Activated T-helper 17 cell treated with anti-CD3 and anti-CD28 coated beads, Interleukin-2, amount 50 U/mL, for 72 hours (primary cell): Measurements from ENCODE around the gene SEH1L. TPM values are rescaled to one million over a fixed set of nuclear protein-coding genes. Genes with fewer than 3 reads are reported as not detected.
"Not testable (repeated sequence)": the region's sequence is repeated elsewhere in the genome, so short reads cannot be mapped to it uniquely, and the experiment has no call there.

Experiments used
- ATAC-seq: fragments of 150-1000 bp; cut with Tn5 transposase; replicated peaks from 2 replicates; pipeline ENCODE4 v1.10.0; 2021; ENCODE audit warnings: mild to moderate bottlenecking, moderate library complexity
- H3K27ac Mint-ChIP-seq: one replicate; pipeline ENCODE4 v1.8.0; 2022; ENCODE audit warnings: mixed read lengths
- H3K27me3 Mint-ChIP-seq: one replicate; pipeline ENCODE4 v1.8.0; 2022; ENCODE audit warnings: mixed read lengths
- H3K36me3 Mint-ChIP-seq: one replicate; pipeline ENCODE4 v1.8.0; 2022; ENCODE audit warnings: low read depth, mild to moderate bottlenecking, mixed read lengths
- H3K4me1 Mint-ChIP-seq: one replicate; pipeline ENCODE4 v1.8.0; 2022; ENCODE audit warnings: mixed read lengths
- H3K4me3 Mint-ChIP-seq: one replicate; pipeline ENCODE4 v1.8.0; 2022; ENCODE audit warnings: mild to moderate bottlenecking, mixed read lengths
- H3K9me3 Mint-ChIP-seq: one replicate; pipeline ENCODE4 v1.8.0; 2022; ENCODE audit warnings: mixed read lengths
- total RNA-seq, 2 donors: library from RNA; stranded (reverse); gene quantifications; one replicate each; pipeline ENCODE4 v1.2.3, GENCODE V29; 2022

Gene SEH1L
- total RNA-seq, 2 donors from 2014 or later = 72.1 to 120 TPM

GRCh38 chr18:12963069-12963468 is 15.3 kb downstream of the SEH1L start:
- H3K9me3 Mint-ChIP-seq = no peaks in the 10 kb centered on the region
- H3K27me3 Mint-ChIP-seq = no peaks in the 10 kb centered on the region
- no peak overlapping the region for H3K4me3 Mint-ChIP-seq
- no peak for ATAC-seq
- H3K27ac Mint-ChIP-seq = no peak overlapping the region
- peaks cover 3% of the 10 kb centered on the region for H3K4me1 Mint-ChIP-seq
- H3K36me3 Mint-ChIP-seq = peaks cover 87% of the 10 kb centered on the region

GRCh38 chr18:12968115-12968514 is 20.3 kb downstream of the SEH1L start:
- Mint-ChIP-seq H3K9me3 (no peaks in the 10 kb centered on the region), H3K4me1 (peaks cover 15% of the 10 kb centered on the region), H3K27me3 (no peaks in the 10 kb centered on the region), H3K27ac (peak overlapping the region; percentile 2), H3K36me3 (peaks cover 93% of the 10 kb centered on the region), H3K4me3 (no peak overlapping the region)
- ATAC-seq = no peak

GRCh38 chr18:12968619-12969018 is 20.8 kb downstream of the SEH1L start:
- Mint-ChIP-seq H3K36me3 (peaks cover 92% of the 10 kb centered on the region), H3K27me3 (no peaks in the 10 kb centered on the region), H3K27ac (peak overlapping the region; percentile 2), H3K4me1 (peaks cover 16% of the 10 kb centered on the region), H3K9me3 (no peaks in the 10 kb centered on the region), H3K4me3 (no peak overlapping the region)
- peak; percentile 74 for ATAC-seq

DNA sequence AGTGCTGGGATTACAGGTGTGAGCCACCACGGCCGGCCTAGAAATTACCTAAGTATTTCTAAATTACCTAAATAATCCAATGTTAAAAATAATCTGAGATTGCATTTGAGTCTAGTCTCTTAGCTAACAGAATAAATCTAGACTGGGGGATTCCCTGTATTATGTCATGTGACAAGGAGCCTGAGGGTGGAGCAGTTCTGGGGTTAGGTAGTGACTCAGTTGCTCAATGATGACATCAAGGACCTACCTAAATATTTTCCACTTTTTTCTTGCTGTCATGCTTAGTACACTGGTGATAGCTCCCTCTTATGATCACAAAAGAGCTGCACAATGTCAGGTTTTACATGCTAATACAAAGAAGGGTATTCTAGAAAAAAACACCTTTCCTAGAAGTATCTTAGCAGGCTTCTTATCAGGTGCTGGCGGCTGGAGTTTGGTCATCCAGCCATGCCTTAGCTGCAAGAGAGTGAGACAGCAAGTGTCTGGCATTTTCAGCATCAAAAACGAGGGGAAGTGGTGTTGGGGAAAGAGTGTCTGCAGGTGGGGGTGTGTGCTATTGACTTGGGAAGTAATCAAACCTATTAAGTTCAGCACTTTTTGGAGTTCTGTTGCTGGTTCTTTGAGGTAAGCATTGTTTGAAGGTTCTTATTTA is 25.9 kb downstream of the SEH1L start:
- no peaks in the 10 kb centered on the region for H3K9me3 Mint-ChIP-seq
- peak; percentile 93 for ATAC-seq
- no peak overlapping the region for H3K4me3 Mint-ChIP-seq
- H3K27me3 Mint-ChIP-seq = no peaks in the 10 kb centered on the region
- peaks cover 78% of the 10 kb centered on the region for H3K36me3 Mint-ChIP-seq
- H3K27ac Mint-ChIP-seq = peak overlapping the region; percentile 25
- H3K4me1 Mint-ChIP-seq = peaks cover 19% of the 10 kb centered on the region

DNA sequence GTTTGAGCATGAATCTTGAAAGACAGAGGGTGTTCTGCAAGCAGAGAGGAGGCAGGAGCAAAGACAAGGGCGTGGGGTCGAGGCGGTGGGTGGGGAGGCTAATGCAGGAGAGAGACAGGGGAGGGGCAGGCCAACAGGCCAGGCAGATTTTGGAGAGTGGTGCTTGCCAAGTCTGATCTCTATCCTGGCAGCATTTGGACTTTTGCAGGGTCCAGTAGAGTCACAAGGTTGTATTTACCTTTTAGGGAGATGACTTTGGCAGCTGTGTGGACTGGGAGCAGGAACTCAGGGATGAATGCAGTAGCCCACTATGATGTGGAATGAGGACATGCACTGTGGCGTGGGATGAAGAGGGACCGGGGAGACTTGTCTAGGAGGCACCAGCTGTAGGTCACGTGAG is 27.7 kb downstream of the SEH1L start:
- peaks cover 68% of the 10 kb centered on the region for H3K36me3 Mint-ChIP-seq
- peaks cover 13% of the 10 kb centered on the region for H3K4me1 Mint-ChIP-seq
- H3K4me3 Mint-ChIP-seq = no peak overlapping the region
- H3K27me3 Mint-ChIP-seq = no peaks in the 10 kb centered on the region
- no peak for ATAC-seq
- H3K27ac Mint-ChIP-seq = no peak overlapping the region
- H3K9me3 Mint-ChIP-seq = no peaks in the 10 kb centered on the region

DNA sequence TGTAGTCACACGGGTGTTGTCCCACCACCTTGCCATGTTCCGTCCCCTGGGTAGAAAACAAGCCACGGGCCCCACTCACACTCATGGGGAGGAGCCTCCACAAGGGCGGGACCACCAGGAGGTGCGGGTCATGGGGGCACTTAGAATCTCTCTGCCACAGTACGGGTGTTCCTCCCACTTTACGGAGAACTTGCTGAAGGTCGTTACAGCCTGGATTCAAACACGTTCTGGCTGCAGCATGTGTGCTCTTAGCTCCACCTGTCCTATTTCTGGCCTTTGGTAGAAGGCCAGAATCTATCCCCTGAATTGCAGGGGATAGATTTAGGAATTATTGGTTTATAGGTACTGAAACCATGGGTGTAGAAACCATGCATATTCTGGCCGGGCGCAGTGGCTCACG is 28.5 kb downstream of the SEH1L start:
- Mint-ChIP-seq H3K27me3 (no peaks in the 10 kb centered on the region), H3K4me1 (peaks cover 13% of the 10 kb centered on the region), H3K36me3 (peaks cover 63% of the 10 kb centered on the region), H3K9me3 (no peaks in the 10 kb centered on the region), H3K27ac (no peak overlapping the region), H3K4me3 (no peak overlapping the region)
- no peak for ATAC-seq

DNA sequence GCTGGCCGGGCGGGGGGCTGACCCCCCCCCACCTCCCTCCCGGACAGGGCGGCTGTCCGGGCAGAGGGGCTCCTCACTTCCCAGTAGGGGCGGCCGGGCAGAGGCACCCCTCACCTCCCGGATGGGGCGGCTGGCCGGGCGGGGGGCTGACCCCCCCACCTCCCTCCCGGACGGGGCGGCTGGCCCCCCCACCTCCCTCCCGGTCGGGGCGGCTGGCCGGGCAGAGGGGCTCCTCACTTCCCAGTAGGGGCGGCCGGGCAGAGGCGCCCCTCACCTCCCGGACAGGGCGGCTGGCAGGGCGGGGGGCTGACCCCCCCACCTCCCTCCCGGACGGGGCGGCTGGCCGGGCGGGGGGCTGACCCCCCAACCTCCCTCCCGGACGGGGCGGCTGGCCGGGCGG is 32.3 kb downstream of the SEH1L start:
- H3K27ac Mint-ChIP-seq, H3K9me3 Mint-ChIP-seq, H3K27me3 Mint-ChIP-seq, H3K4me3 Mint-ChIP-seq, H3K4me1 Mint-ChIP-seq, ATAC-seq: not testable (repeated sequence)
- peaks cover 62% of the 10 kb centered on the region for H3K36me3 Mint-ChIP-seq

DNA sequence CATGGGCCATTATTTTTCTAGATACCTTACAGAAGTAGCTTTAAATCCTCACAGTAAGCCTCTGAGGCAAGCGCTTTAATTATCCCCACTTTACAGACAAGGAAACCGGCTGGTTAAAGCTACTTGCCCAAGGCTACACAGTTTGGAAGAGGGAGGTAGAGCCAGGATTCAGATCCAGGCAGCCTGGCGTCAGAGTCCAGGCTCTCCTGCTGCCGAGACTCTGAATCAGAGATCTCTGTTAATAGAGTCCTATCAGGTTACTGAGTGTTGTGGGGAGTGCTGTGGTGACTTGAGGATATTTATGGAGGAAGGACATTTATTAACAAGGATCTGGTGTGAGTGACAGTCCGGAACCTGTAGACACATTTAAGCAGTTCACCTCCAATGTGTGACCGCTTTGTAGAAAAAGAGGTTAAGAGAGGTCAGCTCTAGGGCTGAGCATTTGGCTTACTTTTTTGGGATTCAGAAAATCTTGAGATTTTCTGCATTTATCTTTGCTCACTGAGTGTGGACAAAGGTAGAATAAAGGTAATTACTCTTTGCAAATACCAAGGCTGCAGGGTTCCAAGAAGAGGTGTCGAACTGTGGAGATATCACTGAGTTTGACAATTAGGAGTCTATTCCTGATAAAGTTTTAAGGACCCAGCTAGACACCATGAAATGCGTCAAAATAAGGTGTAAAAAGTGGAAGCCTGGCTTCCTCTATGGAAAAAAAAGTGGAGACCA is 41.7 kb downstream of the SEH1L start:
- ATAC-seq = no peak
- Mint-ChIP-seq H3K27ac (peak overlapping the region; percentile 92), H3K27me3 (no peaks in the 10 kb centered on the region), H3K4me3 (no peak overlapping the region), H3K36me3 (peaks cover 53% of the 10 kb centered on the region), H3K9me3 (no peaks in the 10 kb centered on the region), H3K4me1 (peaks cover 25% of the 10 kb centered on the region)

DNA sequence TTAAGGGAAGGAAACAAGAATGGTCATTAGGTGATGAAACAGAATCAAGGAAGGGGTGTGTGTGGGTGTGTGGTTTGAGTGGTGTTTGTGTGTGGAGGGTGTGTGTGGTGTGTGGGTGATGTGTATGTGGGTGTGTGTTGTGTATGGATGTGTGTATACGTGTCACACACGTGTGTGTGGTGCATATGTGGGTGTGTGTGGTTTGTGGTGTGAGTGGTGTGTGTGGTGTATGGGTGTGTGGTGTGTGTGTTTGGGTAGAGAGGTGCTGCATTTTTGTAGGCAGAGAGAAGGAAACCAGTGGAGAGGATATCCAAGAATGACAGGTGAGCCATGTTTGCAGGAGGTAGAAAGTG is 42.3 kb downstream of the SEH1L start:
- Mint-ChIP-seq H3K36me3 (peaks cover 49% of the 10 kb centered on the region), H3K4me3 (no peak overlapping the region), H3K27ac (peak overlapping the region; percentile 92), H3K27me3 (no peaks in the 10 kb centered on the region), H3K9me3 (no peaks in the 10 kb centered on the region), H3K4me1 (peaks cover 25% of the 10 kb centered on the region)
- ATAC-seq = no peak

DNA sequence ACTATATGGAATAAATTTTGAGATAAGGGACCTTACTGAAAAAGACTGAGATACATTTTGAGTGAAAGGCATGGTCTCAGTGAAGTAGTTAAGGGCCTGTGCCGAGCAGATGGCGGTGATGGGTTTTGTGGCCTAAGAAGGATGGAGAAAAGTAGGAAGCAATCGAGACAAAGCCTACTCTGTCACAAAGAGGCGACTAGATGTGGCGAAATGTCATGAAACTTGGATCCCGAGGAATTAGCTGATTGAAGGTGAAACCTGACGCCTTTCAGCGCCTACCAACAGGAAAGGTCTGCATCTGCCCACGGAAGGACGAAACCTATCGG is 42.8 kb downstream of the SEH1L start:
- H3K9me3 Mint-ChIP-seq = no peaks in the 10 kb centered on the region
- H3K36me3 Mint-ChIP-seq = peaks cover 45% of the 10 kb centered on the region
- peak overlapping the region; percentile 92 for H3K27ac Mint-ChIP-seq
- ATAC-seq = no peak
- H3K4me1 Mint-ChIP-seq = peaks cover 25% of the 10 kb centered on the region
- H3K27me3 Mint-ChIP-seq = no peaks in the 10 kb centered on the region
- H3K4me3 Mint-ChIP-seq = no peak overlapping the region

GRCh38 chr18:12990967-12991820 is 43.4 kb downstream of the SEH1L start, which contains the start of gene CEP192:
Gene CEP192, plus strand, starts transcription at chr18:12991362. Its CDS starts 8,063 bp downstream, at chr18:12999425.
- no peak within 1 kb of the TSS for H3K4me3 Mint-ChIP-seq

GRCh38 chr18:12991821-12992179 is 44.0 kb downstream of the SEH1L start:
- ATAC-seq = no peak
- H3K9me3 Mint-ChIP-seq = no peaks in the 10 kb centered on the region

More at GRCh38 chr18:12990967-12991820, 43.4 kb downstream of the SEH1L start, which contains the start of gene CEP192:
- peaks cover 25% of the 10 kb centered on the region for H3K4me1 Mint-ChIP-seq
- H3K36me3 Mint-ChIP-seq = peaks cover 45% of the 10 kb centered on the region
- peak within 1 kb of the TSS; percentile 92 for H3K27ac Mint-ChIP-seq
- no peaks in the 10 kb centered on the region for H3K9me3 Mint-ChIP-seq
- peak; percentile 90 for ATAC-seq
- H3K27me3 Mint-ChIP-seq = no peaks in the 10 kb centered on the region

GRCh38 chr18:12993439-12993838 is 45.6 kb downstream of the SEH1L start:
- H3K4me3 Mint-ChIP-seq = no peak overlapping the region
- no peak for ATAC-seq
- peaks cover 30% of the 10 kb centered on the region for H3K4me1 Mint-ChIP-seq
- no peaks in the 10 kb centered on the region for H3K27me3 Mint-ChIP-seq
- H3K27ac Mint-ChIP-seq = peak overlapping the region; percentile 92
- peaks cover 38% of the 10 kb centered on the region for H3K36me3 Mint-ChIP-seq
- H3K9me3 Mint-ChIP-seq = no peaks in the 10 kb centered on the region

More at GRCh38 chr18:12991821-12992179, 44.0 kb downstream of the SEH1L start:
- Mint-ChIP-seq H3K36me3 (peaks cover 40% of the 10 kb centered on the region), H3K4me3 (no peak overlapping the region), H3K27me3 (no peaks in the 10 kb centered on the region), H3K4me1 (peaks cover 25% of the 10 kb centered on the region), H3K27ac (peak overlapping the region; percentile 92)

- no peak overlapping the region for H3K27ac Mint-ChIP-seq
- H3K27me3 Mint-ChIP-seq = no peaks in the 10 kb centered on the region
- no peak for ATAC-seq
- H3K36me3 Mint-ChIP-seq = peaks cover 49% of the 10 kb centered on the region
- no peak overlapping the region for H3K4me3 Mint-ChIP-seq
- H3K4me1 Mint-ChIP-seq = peaks cover 29% of the 10 kb centered on the region
- H3K9me3 Mint-ChIP-seq = no peaks in the 10 kb centered on the region
Observed at GRCh38 chr18:12995424-12995823, 47.6 kb downstream of the SEH1L start.
